Measurements from ENCODE around the gene FXN.

FXN gene

GRCh38 chr9:69136779-69137178 is 101.2 kb downstream of the FXN start:
- Histone ChIP-seq H3K9ac (no peak overlapping the region), H3K36me3 (ENCODE audit: insufficient read depth) (no peaks in the 10 kb centered on the region), H3K79me2 (ENCODE audit: insufficient read depth, low read depth) (no peaks in the 10 kb centered on the region), H2AFZ (ENCODE audit: low read depth) (no peak overlapping the region), H3K4me1 (ENCODE audit: low read depth, poor library complexity, severe bottlenecking) (no peaks in the 10 kb centered on the region), H4K20me1 (ENCODE audit: insufficient read depth) (no peaks in the 10 kb centered on the region), H3K27ac (no peak overlapping the region), H3K4me3 (IDR thresholded peaks at IDR 0.05; ENCODE audit: insufficient read depth, low read depth, low read length) (no peak overlapping the region), H3K27me3 (ENCODE audit: insufficient read depth, low read depth) (no peaks in the 10 kb centered on the region), H3K4me2 (no peak overlapping the region)
- TF ChIP-seq, protein P1, sequence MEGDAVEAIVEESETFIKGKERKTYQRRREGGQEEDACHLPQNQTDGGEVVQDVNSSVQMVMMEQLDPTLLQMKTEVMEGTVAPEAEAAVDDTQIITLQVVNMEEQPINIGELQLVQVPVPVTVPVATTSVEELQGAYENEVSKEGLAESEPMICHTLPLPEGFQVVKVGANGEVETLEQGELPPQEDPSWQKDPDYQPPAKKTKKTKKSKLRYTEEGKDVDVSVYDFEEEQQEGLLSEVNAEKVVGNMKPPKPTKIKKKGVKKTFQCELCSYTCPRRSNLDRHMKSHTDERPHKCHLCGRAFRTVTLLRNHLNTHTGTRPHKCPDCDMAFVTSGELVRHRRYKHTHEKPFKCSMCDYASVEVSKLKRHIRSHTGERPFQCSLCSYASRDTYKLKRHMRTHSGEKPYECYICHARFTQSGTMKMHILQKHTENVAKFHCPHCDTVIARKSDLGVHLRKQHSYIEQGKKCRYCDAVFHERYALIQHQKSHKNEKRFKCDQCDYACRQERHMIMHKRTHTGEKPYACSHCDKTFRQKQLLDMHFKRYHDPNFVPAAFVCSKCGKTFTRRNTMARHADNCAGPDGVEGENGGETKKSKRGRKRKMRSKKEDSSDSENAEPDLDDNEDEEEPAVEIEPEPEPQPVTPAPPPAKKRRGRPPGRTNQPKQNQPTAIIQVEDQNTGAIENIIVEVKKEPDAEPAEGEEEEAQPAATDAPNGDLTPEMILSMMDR (conservative IDR thresholded peaks at IDR 0.05; ENCODE audit: low read depth, low read length), result no peak

DNA sequence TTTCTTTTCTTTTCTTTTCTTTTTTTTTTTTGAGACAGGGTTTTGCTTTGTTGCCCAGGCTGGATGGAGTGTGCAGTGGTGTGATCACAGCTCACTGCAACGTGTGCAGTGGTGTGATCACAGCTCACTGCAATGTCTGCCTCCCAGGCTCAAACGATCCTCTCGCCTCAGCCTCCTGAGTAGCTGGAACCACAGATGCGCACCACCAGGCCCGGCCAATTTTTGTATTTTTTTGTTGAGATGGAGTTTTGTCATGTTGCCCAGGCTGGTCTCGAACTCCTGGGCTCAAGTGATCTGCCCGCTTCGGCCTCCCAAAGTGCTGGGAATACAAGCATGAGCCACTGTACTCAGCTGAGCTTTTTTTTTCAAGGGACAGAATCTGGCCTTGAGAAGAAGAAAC is 101.8 kb downstream of the FXN start:
- no peaks in the 10 kb centered on the region for H3K79me2 ChIP-seq (ENCODE audit: insufficient read depth, low read depth)
- H3K27me3 ChIP-seq (ENCODE audit: insufficient read depth, low read depth), result no peaks in the 10 kb centered on the region

DNA sequence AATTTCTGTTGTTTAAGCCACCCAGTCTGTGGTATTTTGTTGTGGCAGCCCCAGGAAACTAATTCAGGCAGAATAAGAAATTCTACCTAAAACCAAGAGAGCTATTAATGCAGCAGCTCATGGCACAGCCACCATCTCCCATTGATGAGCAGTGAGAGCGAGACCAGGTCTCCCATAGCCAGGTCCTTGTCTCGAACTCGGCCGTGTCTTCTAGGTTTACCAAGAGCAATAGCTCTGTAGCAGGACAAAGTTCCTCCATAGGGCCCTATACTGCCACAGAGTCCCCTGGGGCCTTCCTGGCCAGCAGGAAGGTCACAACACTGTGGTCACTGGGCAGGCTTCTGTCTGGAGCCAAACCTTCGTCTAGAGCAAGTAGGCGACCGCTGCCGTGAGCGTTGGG is 104.0 kb downstream of the FXN start:
- H3K4me3 ChIP-seq (IDR thresholded peaks at IDR 0.05; ENCODE audit: insufficient read depth, low read depth, low read length), result no peak overlapping the region
- H3K4me1 ChIP-seq (ENCODE audit: low read depth, poor library complexity, severe bottlenecking), result no peaks in the 10 kb centered on the region
- H3K27ac ChIP-seq, result no peak overlapping the region
- no peaks in the 10 kb centered on the region for H3K36me3 ChIP-seq (ENCODE audit: insufficient read depth)
- no peaks in the 10 kb centered on the region for H4K20me1 ChIP-seq (ENCODE audit: insufficient read depth)
- H3K27me3 ChIP-seq (ENCODE audit: insufficient read depth, low read depth), result no peaks in the 10 kb centered on the region
- TF ChIP-seq, protein P1 (conservative IDR thresholded peaks at IDR 0.05; ENCODE audit: low read depth, low read length), result no peak
- H3K79me2 ChIP-seq (ENCODE audit: insufficient read depth, low read depth), result no peaks in the 10 kb centered on the region
- no peak overlapping the region for H2AFZ ChIP-seq (ENCODE audit: low read depth)
- no peak overlapping the region for H3K4me2 ChIP-seq
- no peak overlapping the region for H3K9ac ChIP-seq

More for the DNA sequence above, 101.8 kb downstream of the FXN start:
- Histone ChIP-seq H3K27ac (no peak overlapping the region), H2AFZ (ENCODE audit: low read depth) (no peak overlapping the region), H3K4me3 (IDR thresholded peaks at IDR 0.05; ENCODE audit: insufficient read depth, low read depth, low read length) (no peak overlapping the region), H3K4me2 (no peak overlapping the region), H3K4me1 (ENCODE audit: low read depth, poor library complexity, severe bottlenecking) (no peaks in the 10 kb centered on the region), H3K9ac (no peak overlapping the region), H4K20me1 (ENCODE audit: insufficient read depth) (no peaks in the 10 kb centered on the region), H3K36me3 (ENCODE audit: insufficient read depth) (no peaks in the 10 kb centered on the region)
- TF ChIP-seq, protein P1 (conservative IDR thresholded peaks at IDR 0.05; ENCODE audit: low read depth, low read length), result no peak

DNA sequence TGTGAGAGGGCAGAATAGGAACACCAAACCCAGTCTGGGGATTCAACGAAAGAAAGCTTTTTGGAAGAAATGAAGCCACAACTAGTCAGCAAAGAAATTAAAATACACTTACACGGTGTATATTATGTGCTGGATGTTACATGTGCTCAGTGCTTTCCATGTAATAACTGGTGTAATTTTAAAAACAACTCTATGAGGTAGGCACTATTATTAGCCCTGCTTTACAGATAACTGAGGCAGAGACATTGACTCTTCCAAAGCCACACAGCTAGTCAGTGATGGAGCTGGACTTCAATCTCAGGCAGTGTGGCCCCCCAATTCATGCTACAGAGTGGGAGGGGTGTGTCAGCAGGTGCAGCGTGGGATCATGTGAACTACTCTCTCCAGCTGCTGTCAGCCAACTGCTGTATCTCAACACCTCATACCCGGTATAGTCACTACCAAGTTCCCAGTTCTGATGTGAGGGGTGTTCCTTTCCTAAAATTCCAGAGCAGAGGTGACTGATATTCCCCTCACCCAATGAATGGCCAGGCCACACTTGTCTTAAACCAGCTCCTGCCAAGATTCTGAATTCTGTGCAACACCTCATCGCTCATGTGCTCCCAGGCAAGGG is 104.7 kb downstream of the FXN start:
- Histone ChIP-seq H4K20me1 (ENCODE audit: insufficient read depth) (no peaks in the 10 kb centered on the region), H3K27ac (no peak overlapping the region), H3K4me3 (IDR thresholded peaks at IDR 0.05; ENCODE audit: insufficient read depth, low read depth, low read length) (no peak overlapping the region), H3K9ac (no peak overlapping the region), H3K27me3 (ENCODE audit: insufficient read depth, low read depth) (no peaks in the 10 kb centered on the region), H3K4me1 (ENCODE audit: low read depth, poor library complexity, severe bottlenecking) (no peaks in the 10 kb centered on the region), H3K4me2 (no peak overlapping the region), H2AFZ (ENCODE audit: low read depth) (no peak overlapping the region), H3K79me2 (ENCODE audit: insufficient read depth, low read depth) (no peaks in the 10 kb centered on the region), H3K36me3 (ENCODE audit: insufficient read depth) (no peaks in the 10 kb centered on the region)
- TF ChIP-seq, protein P1 (conservative IDR thresholded peaks at IDR 0.05; ENCODE audit: low read depth, low read length), result no peak
